H1 (cell line): Measurements from ENCODE around the gene WDFY4. TPM values are rescaled to one million over a fixed set of nuclear protein-coding genes. Genes with fewer than 3 reads are reported as not detected.

ENCODE experiments used
- CTCF ChIA-PET: fragments of 300-600 bp; sonication (Branson Sonifier 250); formaldehyde crosslinking; loops from one replicate; lab custom pipeline; 2021; ENCODE audit not compliant: partially characterized antibody; lab: Charles Lee
- POLR2A ChIA-PET: fragments of 300-600 bp; sonication (Branson Sonifier 250); formaldehyde crosslinking; loops from one replicate; lab custom pipeline; 2021; ENCODE audit warnings: inconsistent platforms; ENCODE audit not compliant: partially characterized antibody; lab: Charles Lee
- DNase-seq, 2 experiments: peaks; one replicate each; pipeline versions ENCODE4 v3.0.0 to v3.0.0-alpha.2; 2010 to 2022; ENCODE audit warnings: low spot score in 2 of 2, low read depth in 1 of 2, mixed read lengths in 1 of 2
- FAIRE-seq: peaks from 2 replicates; lab custom pipeline; 2011; peaks lifted over from hg19 to GRCh38; lab: Jason Lieb, UNC
- H2AFZ ChIP-seq: 2 replicates; pipeline ENCODE4 v1.8.1; 2012; ENCODE audit warnings: low read length, inconsistent platforms
- H2AK5ac ChIP-seq: 2 replicates; pipeline ENCODE4 v1.6.1; 2013; ENCODE audit warnings: low read depth, low read length
- H2BK120ac ChIP-seq: replicated peaks from 2 replicates; pipeline ENCODE3; 2013; ENCODE audit warnings: low read depth, low read length, inconsistent platforms
- H2BK12ac ChIP-seq: 2 replicates; pipeline ENCODE4 v1.6.1; 2013; ENCODE audit warnings: low read depth, low read length
- H2BK15ac ChIP-seq: 2 replicates; pipeline ENCODE4 v1.6.1; 2013; ENCODE audit warnings: low read length
- H2BK20ac ChIP-seq: 2 replicates; pipeline ENCODE4 v1.6.1; 2013; ENCODE audit warnings: low read length
- H2BK5ac ChIP-seq: 2 replicates; pipeline ENCODE4 v1.6.1; 2013; ENCODE audit warnings: low read depth, low read length
- H3K14ac ChIP-seq: 2 replicates; pipeline ENCODE4 v1.6.1; 2013; ENCODE audit warnings: inconsistent platforms; ENCODE audit not compliant: insufficient read length
- H3K18ac ChIP-seq: 2 replicates; pipeline ENCODE4 v1.6.1; 2013; ENCODE audit warnings: low read length; ENCODE audit errors: extremely low read depth
- H3K23ac ChIP-seq: 2 replicates; pipeline ENCODE4 v1.6.1; 2013; ENCODE audit warnings: inconsistent platforms; ENCODE audit not compliant: insufficient read length
- H3K23me2 ChIP-seq: 2 replicates; pipeline ENCODE4 v1.6.1; 2013; ENCODE audit warnings: low read depth, low read length
- H3K27ac ChIP-seq: 2 replicates; pipeline ENCODE4 v1.6.1; 2011; ENCODE audit warnings: low read depth, low read length, inconsistent platforms
- H3K27me3 ChIP-seq, 4 experiments: replicated peaks in 1 of 4; 1 replicate in 1 of 4; 2 replicates in 3 of 4; pipeline versions ENCODE4 v1.6.1 to v1.8.1; 2011 to 2013; ENCODE audit warnings: low read length in 3 of 4, mild to moderate bottlenecking in 3 of 4, inconsistent platforms in 2 of 4, mixed read lengths in 2 of 4, moderate library complexity in 1 of 4; ENCODE audit not compliant: control insufficient read depth in 3 of 4, insufficient read depth in 3 of 4; ENCODE audit errors: extremely low read depth in 1 of 4
- H3K36me3 ChIP-seq, 4 experiments: 2 replicates each; pipeline versions ENCODE4 v1.6.1 to v1.8.1; 2011 to 2013; ENCODE audit warnings: mild to moderate bottlenecking in 4 of 4, low read length in 3 of 4, moderate library complexity in 2 of 4, control low read depth in 1 of 4, inconsistent platforms in 1 of 4; ENCODE audit not compliant: insufficient read depth in 4 of 4, control insufficient read depth in 2 of 4
- H3K4ac ChIP-seq: replicated peaks from 2 replicates; pipeline ENCODE3; 2013; ENCODE audit warnings: low read length, low read depth, mixed read lengths, inconsistent platforms; ENCODE audit not compliant: insufficient read length
- H3K4me1 ChIP-seq, 4 experiments: replicated peaks in 1 of 4; 1 replicate in 1 of 4; 2 replicates in 3 of 4; pipeline versions ENCODE4 v1.6.1 to v1.8.1; 2011 to 2013; ENCODE audit warnings: low read length in 3 of 4, inconsistent platforms in 2 of 4, mixed read lengths in 1 of 4; ENCODE audit not compliant: insufficient read depth in 4 of 4, control insufficient read depth in 3 of 4
- H3K4me2 ChIP-seq, 2 experiments: 2 replicates each; pipeline versions ENCODE4 v1.6.1 to v1.8.1; 2011 to 2013; ENCODE audit warnings: low read depth in 2 of 2, low read length in 2 of 2, control low read depth in 1 of 2, inconsistent platforms in 1 of 2, mild to moderate bottlenecking in 1 of 2; ENCODE audit not compliant: insufficient read depth in 1 of 2
- H3K4me3 ChIP-seq, 4 experiments: fragments of 200-600, 300-600 bp in 1 of 4; sonication (generic), shearing (Covaris generic), sonication (Bioruptor Twin) in 1 of 4; 2 replicates each; pipeline versions ENCODE4 v1.5.1 to v1.8.1; 2011 to 2016; ENCODE audit warnings: low read length in 4 of 4, low read depth in 3 of 4, control low read depth in 2 of 4, inconsistent platforms in 2 of 4, mild to moderate bottlenecking in 2 of 4, mixed read lengths in 1 of 4, moderate library complexity in 1 of 4; ENCODE audit not compliant: insufficient read depth in 2 of 4; ENCODE audit errors: extremely low read depth in 1 of 4
- H3K56ac ChIP-seq: replicated peaks from 2 replicates; pipeline ENCODE3; 2013; ENCODE audit warnings: low read depth, mild to moderate bottlenecking, mixed read lengths, low read length, inconsistent platforms; ENCODE audit not compliant: insufficient read length
- H3K79me1 ChIP-seq: 2 replicates; pipeline ENCODE4 v1.6.1; 2013; ENCODE audit warnings: low read depth, low read length, control low read depth
- H3K79me2 ChIP-seq, 2 experiments: 2 replicates each; pipeline versions ENCODE4 v1.6.1 to v1.8.1; 2012 to 2013; ENCODE audit warnings: low read length in 2 of 2, mild to moderate bottlenecking in 2 of 2, inconsistent platforms in 1 of 2; ENCODE audit not compliant: insufficient read depth in 2 of 2, control insufficient read depth in 1 of 2
- H3K9ac ChIP-seq, 4 experiments: replicated peaks in 1 of 4; 1 replicate in 1 of 4; 2 replicates in 3 of 4; pipeline versions ENCODE4 v1.6.1 to v1.8.1; 2011 to 2013; ENCODE audit warnings: low read depth in 3 of 4, low read length in 3 of 4, control low read depth in 2 of 4, mild to moderate bottlenecking in 2 of 4, moderate library complexity in 2 of 4, inconsistent platforms in 1 of 4; ENCODE audit errors: extremely low read depth in 1 of 4
- H3K9me3 ChIP-seq, 2 experiments: 2 replicates each; pipeline versions ENCODE4 v1.6.1 to v1.8.1; 2012 to 2013; ENCODE audit warnings: mild to moderate bottlenecking in 2 of 2, moderate library complexity in 2 of 2, control low read depth in 1 of 2, inconsistent platforms in 1 of 2, low read depth in 1 of 2, low read length in 1 of 2, mixed read lengths in 1 of 2; ENCODE audit not compliant: insufficient read depth in 2 of 2
- H4K20me1 ChIP-seq, 2 experiments: replicated peaks in 1 of 2; 2 replicates each; pipeline versions ENCODE3 to v1.8.1; 2011 to 2013; ENCODE audit warnings: inconsistent platforms in 2 of 2, low read length in 2 of 2, mild to moderate bottlenecking in 1 of 2; ENCODE audit not compliant: insufficient read depth in 2 of 2, control insufficient read depth in 1 of 2
- H4K5ac ChIP-seq: 2 replicates; pipeline ENCODE4 v1.6.1; 2013; ENCODE audit warnings: low read length, low read depth, mixed read lengths, inconsistent platforms; ENCODE audit not compliant: insufficient read length
- H4K8ac ChIP-seq: 2 replicates; pipeline ENCODE4 v1.8.0; 2013; ENCODE audit warnings: mild to moderate bottlenecking, moderate library complexity, low read length, inconsistent platforms; ENCODE audit not compliant: insufficient read depth; ENCODE audit errors: extremely low read depth
- H4K91ac ChIP-seq: replicated peaks from 2 replicates; pipeline ENCODE3; 2013; ENCODE audit warnings: low read length, mixed read lengths, inconsistent platforms; ENCODE audit not compliant: insufficient read length
- CEBPB ChIP-seq: IDR thresholded peaks from 2 replicates; pipeline ENCODE4 v1.6.1; 2012; ENCODE audit warnings: low read depth, low read length
- JUND ChIP-seq: IDR thresholded peaks from 2 replicates; pipeline ENCODE4 v1.6.1; 2011; ENCODE audit warnings: mild to moderate bottlenecking, improper control_type of control experiment, low read length
- KDM5A ChIP-seq: fragments of 200-600 bp; IDR thresholded peaks from 2 replicates; pipeline ENCODE4 v1.7.1; 2012; ENCODE audit warnings: mild to moderate bottlenecking, low read length, inconsistent platforms, mixed read lengths
- SIX5 ChIP-seq: IDR thresholded peaks from 2 replicates; pipeline ENCODE4 v1.6.1; 2011; ENCODE audit warnings: mild to moderate bottlenecking, low read depth, low read length
- SP4 ChIP-seq: IDR thresholded peaks from 2 replicates; pipeline ENCODE4 v1.6.1; 2012; ENCODE audit warnings: low read length, inconsistent platforms
- WGBS, 2 experiments: shearing (Covaris generic) in 1 of 2; methylation state at CpG; one replicate each; pipeline versions ENCODE4 v1.1.6 to v1.1.7; 2013 to 2015; ENCODE audit warnings: low lambda C conversion rate in 2 of 2, mixed read lengths in 2 of 2, inconsistent platforms in 1 of 2, low coverage in 1 of 2, missing lambda C conversion rate in 1 of 2; ENCODE audit not compliant: insufficient replicate concordance in 2 of 2, insufficient coverage in 1 of 2, insufficient read length in 1 of 2; ENCODE audit errors: extremely low coverage in 1 of 2, missing lambda C conversion rate in 1 of 2; 5-methylcytosine and 5-hydroxymethylcytosine counted together
- polyA plus RNA-seq, 7 experiments: library from polyadenylated mRNA; depleted of rRNA in 3 of 7; stranded (reverse) in 5 of 7; unstranded in 2 of 7; fragments of >200 nt in 5 of 7; fragments of 200-250 nt in 2 of 7; gene quantifications; 1 replicate in 5 of 7; 2 replicates in 1 of 7; 4 replicates in 1 of 7; pipeline versions ENCODE4 v1.2.1 to v1.2.3, GENCODE V29; 2011 to 2013; ENCODE audit warnings: missing spikeins in 2 of 7, mixed read lengths in 2 of 7
- total RNA-seq: library from RNA; stranded (reverse); fragmentation: NEBNext Ultra II Directional; extraction: Animal tissue kit (Norgen Biotek cat#: 25700); gene quantifications from 2 replicates; pipeline ENCODE4 v1.2.1, GENCODE V29; 2021

Gene WDFY4
- total and polyA plus RNA-seq, 2 of the 8 experiments (the other 6 are each of a cell fraction or from before 2014, with no cell fraction given), result not detected

DNA sequence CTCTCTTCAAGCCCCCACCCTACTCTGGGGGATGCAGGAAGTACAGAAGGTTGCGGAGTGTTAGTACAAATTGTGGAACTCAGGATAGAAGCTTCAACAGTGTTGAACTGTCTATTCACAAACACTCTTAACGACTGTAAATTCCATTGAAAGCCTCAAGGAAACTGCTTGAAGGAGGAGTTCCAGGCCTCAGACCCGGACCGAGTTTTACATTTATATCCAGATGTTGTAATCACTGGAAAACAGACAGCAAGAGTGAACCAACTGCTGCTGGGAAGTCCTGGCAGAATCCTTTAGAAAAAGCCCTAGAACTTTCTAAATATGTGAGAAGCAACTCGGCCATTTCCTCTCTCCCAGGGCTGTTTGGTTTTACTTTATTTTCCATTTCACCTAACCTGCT is 339.1 kb downstream of the WDFY4 start:
- H2AK5ac ChIP-seq, result no peak overlapping the region
- TF ChIP-seq KDM5A (no peak), CEBPB (no peak), JUND (no peak), SIX5 (no peak), SP4 (no peak)

More for the DNA sequence above, 339.1 kb downstream of the WDFY4 start:
- no peak overlapping the region for H4K8ac ChIP-seq
- H3K36me3 ChIP-seq, result no peaks in the 10 kb centered on the region
- H2BK5ac ChIP-seq, result no peak overlapping the region
- no peak overlapping the region for H3K27ac ChIP-seq
- no peak overlapping the region for H3K4me3 ChIP-seq
- no peak overlapping the region for H4K5ac ChIP-seq
- ChIA-PET POLR2A (no interaction called here), CTCF (interaction anchor here (0.6 to 2.1 kb wide), 5 partner anchors 15 to 264 kb away, joined by 3 to 5 read pairs (median 4); no protein-coding TSS in a partner anchor)
- no peak overlapping the region for H3K14ac ChIP-seq
- H2BK120ac ChIP-seq, result no peak overlapping the region
- H3K23me2 ChIP-seq, result 0 out of 2 replicates have a peak, but pooled peaks cover under 1% of the 10 kb centered on the region
- H2BK20ac ChIP-seq, result no peak overlapping the region
- no peak overlapping the region for H2AFZ ChIP-seq
- H3K23ac ChIP-seq, result no peak overlapping the region
- no peak for FAIRE-seq
- no peak overlapping the region for H2BK15ac ChIP-seq
- H3K4me1 ChIP-seq, result no peaks in the 10 kb centered on the region
- no peaks in the 10 kb centered on the region for H3K79me2 ChIP-seq
- H3K9me3 ChIP-seq, result no peaks in the 10 kb centered on the region
- no peak for DNase-seq
- no peak overlapping the region for H3K4me2 ChIP-seq
- no peak overlapping the region for H4K91ac ChIP-seq
- 95% methylated on average over 5 of the region's 5 CpGs; no CpG with 5 or more reads in 1 of the 2 experiments for WGBS, 2 experiments
- no peaks in the 10 kb centered on the region for H4K20me1 ChIP-seq
- no peak overlapping the region for H2BK12ac ChIP-seq
- H3K56ac ChIP-seq, result no peak overlapping the region
- no peak overlapping the region for H3K9ac ChIP-seq
- no peaks in the 10 kb centered on the region for H3K27me3 ChIP-seq
- H3K79me1 ChIP-seq, result no peaks in the 10 kb centered on the region
- no peak overlapping the region for H3K18ac ChIP-seq
- no peak overlapping the region for H3K4ac ChIP-seq
